ENCODE data around the gene OR6K3.
"Not testable (repeated sequence)": the region's sequence is repeated elsewhere in the genome, so short reads cannot be mapped to it uniquely, and the experiment has no call there.

OR6K3 gene, protein sequence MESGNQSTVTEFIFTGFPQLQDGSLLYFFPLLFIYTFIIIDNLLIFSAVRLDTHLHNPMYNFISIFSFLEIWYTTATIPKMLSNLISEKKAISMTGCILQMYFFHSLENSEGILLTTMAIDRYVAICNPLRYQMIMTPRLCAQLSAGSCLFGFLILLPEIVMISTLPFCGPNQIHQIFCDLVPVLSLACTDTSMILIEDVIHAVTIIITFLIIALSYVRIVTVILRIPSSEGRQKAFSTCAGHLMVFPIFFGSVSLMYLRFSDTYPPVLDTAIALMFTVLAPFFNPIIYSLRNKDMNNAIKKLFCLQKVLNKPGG

DNA sequence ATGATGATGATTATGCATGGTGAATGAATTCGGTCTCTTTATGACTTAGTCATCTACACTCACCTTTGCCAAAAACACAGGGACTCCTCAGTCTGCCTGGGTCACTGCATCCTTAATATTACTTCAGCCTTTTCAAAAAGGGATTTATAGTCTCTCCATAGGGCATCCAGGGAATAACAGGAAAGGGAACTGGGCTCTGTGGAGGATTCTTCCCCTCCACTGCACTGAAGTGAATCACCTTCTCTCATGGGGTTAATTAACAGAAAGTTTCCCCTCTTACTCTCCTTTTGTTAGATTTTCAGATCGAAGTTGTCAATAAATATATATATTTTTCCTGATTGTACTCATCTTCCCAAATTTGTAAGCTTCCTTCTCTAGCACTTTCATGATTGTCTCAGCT, at the start of gene OR6K3:
OR6K3 (minus strand) TSS at position 101 of the 400 bp plus-strand sequence. CDS start 2,605 bp downstream, outside the sequence.
- DNase-seq (ENCODE audit: low spot score) = no peak

DNA sequence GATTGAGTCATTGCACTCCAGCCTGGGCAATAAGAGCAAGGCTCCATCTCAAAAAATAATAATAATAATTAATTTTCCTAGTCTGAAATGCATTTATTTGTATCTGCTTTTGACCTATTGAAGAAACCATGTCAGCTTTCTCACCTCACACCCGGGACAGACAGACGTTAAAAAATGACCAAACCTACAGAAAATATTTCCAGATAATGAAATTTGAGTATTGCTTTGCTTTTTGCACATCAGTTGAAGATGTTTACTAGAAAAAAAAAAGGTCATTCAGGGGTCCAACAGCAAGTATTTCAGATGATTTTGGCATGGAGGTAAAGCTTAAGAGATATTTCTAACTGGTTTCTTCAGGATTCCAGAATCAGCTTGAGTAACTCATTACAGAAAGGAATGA, 33.9 kb upstream of the OR6K3 start, which contains the start of gene OR6K6:
OR6K6 (plus strand) TSS at position 301 of the 400 bp plus-strand sequence. CDS start 168 bp downstream, outside the sequence.
- DNase-seq (ENCODE audit: low spot score) = no peak

DNA sequence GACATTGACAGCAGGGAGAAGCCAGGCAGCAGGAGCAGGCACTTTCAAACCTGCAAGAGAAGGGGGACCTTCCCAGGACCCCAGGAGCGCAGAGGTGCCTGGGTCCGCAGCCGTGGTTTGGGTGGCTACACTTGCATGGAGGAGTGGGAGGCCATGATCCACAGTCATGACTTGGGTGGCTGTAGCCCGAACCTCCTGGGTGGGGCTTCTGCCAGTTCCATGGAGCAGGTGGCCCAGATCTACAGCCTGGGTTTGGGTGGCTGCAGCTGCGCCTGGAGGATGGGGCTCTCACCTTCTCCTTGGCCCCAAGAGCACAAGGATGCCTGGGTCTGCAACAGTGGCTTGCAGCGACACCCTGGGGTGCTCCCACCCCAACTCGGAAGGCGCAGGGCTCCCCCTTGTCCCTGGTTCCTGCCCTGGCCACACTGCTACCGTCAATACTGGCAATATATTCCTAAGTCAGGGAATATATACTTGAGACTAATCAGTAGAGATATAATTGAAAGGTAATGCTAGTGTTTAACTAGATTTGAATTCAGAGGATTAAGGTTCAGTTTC, 31.7 kb upstream of the OR6K3 start:
- DNase-seq (ENCODE audit: low spot score) = no peak

DNA sequence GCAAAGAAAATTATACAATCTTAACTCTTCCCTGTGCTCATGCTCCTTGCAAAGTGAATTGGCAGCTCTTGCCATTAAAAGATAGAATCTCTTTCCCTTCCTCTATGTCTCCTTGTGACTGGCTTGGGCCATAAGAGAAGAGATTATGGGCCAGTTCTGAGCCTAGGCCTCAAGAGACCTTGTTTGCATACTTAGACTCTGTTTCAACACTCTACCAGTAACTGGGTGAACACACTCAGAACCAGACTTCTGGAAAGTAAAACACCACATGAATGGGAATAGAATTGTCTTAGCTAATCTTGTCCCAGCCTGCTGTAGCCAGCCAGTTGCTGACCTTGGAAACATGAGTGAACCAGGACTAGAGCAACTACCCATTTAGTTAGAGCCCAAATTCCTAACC, 15.3 kb upstream of the OR6K3 start:
- DNase-seq (ENCODE audit: low spot score) = no peak

DNA sequence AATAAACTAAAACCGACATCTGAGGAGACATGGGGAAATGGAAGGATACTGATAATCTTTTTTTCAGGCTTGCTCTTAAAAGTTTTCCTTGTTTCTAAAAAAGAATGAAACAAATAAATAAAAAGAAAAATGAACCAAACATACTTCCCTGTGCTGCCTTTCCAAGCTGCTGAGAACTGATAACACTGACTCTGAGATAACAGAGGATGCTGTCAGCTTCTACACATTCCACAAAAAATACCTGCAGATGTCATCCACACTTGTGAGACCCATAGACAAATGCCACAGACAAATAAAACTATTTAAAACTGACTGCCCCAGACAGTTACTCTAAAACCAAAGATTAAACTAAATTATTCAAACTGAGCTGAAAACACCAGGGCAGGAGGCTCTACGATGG, 12.0 kb upstream of the OR6K3 start:
- DNase-seq (ENCODE audit: low spot score) = no peak

DNA sequence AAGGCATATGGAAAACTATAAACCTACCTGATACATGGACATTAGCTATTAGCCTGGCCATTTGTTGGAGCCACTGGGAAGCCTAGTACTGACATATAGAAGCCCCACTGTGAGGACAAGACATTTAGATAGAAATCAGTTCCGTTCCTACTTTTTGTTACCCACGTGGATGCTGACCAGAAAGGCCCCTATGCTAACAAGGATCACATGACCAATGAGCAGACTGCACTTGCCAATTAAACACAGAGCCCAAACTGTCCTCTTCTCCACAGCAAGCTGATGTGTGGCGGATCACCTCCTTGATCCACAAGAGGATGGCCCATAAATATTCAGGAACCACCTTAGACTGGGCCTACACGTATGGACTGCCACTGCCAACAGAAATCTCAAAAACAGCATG, 11.2 kb upstream of the OR6K3 start:
- DNase-seq (ENCODE audit: low spot score) = no peak

DNA sequence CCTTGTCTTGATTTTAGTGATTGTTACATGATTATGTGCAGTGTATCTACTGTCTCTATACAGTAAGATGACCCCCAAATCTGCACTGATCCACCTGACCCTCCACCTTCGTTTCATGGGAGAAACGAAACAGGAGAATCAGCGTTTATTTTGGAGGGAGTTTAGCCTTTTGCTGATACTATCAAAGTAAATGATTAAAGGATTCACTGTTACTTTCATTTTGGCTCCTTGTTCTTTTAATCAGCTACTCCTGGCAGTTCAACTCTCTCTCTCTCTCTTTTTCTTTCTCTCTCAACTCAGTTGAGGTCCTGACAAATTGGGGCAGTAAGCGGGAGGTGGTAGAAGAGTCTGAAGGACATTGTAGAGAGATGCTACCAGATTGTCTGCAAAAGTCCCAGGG, 9.9 kb upstream of the OR6K3 start:
- no peak for DNase-seq (ENCODE audit: low spot score)

DNA sequence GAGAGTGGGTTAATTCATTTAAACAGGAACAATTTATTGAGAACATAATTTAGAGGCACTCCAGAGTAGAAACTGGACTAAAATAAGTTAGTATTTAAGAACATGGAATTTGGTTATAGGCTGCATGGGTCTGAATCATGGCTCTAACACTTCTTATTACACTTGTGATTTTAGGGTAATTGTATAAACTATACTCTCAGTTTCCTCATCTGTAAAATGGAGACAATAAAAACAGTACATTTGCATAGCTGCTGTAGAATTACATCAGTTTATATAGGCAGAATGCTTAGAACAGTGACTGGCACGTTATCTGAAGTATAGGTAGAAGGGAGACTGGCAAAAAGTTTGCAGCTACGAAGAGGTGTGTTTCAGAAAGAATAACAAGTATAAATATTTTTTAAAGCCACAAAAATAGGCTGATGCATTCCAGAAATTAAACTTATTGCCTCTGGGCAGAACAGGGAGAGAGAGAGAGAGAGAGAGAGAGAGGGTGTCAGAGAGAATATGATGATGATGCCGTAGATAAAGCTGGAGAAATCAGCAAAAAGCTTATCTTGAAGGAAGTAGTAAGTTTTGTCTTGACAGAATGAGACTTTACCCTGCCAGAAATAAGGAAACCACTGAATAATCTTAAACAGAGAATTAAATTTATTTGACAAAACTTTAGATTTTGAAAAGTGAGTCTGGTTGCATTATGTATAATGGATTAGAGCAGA, 8.1 kb upstream of the OR6K3 start:
- no peak for DNase-seq (ENCODE audit: low spot score)

DNA sequence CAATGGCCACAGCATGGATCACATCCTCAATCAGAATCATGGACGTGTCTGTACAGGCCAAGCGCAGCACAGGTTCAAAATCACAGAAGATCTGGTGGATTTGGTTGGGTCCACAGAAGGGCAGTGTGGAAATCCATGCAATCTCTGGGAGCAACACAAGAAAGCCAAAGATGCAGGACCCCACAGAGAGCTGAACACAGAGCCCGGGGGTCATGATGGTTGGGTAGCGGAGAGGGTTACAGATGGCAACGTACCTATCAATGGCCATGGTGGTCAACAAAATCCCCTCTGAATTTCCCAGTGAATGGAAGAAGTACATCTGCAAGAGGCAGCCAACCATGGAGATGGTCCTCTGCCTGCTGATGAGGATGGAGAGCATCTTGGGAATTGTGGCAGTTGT, 3.9 kb upstream of the OR6K3 start:
- DNase-seq (ENCODE audit: low spot score) = no peak

DNA sequence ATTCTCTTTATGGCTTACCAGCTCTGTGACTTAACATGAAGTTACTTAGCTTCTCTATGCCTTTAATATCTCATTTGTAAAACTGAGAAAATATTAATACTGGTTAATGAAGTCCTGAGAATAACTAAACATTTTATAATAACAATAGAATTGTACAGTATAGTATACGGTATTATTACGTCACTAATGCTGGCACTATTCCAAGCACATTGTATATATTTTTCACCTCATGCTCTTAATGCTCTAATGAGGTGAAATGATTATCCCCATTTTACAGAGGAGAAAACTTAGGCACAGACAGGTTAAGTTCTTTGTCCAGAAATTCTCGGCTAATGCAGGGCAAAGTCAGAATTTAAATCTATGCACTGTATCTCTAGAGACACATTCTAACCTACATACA, 856 bp downstream of the OR6K3 start:
- no peak for DNase-seq (ENCODE audit: low spot score)

DNA sequence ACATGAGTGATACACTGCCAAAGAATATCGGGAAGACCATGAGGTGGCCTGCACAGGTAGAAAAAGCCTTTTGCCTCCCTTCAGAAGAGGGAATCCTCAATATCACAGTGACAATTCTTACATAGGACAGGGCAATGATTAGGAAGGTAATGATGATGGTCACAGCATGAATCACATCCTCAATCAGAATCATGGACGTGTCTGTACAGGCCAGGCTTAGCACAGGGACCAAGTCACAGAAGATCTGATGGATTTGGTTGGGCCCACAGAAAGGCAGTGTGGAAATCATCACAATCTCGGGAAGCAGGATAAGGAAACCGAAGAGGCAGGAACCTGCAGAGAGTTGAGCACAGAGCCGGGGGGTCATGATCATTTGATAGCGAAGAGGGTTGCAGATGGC, 3.2 kb downstream of the OR6K3 start:
- no peak for DNase-seq (ENCODE audit: low spot score)

DNA sequence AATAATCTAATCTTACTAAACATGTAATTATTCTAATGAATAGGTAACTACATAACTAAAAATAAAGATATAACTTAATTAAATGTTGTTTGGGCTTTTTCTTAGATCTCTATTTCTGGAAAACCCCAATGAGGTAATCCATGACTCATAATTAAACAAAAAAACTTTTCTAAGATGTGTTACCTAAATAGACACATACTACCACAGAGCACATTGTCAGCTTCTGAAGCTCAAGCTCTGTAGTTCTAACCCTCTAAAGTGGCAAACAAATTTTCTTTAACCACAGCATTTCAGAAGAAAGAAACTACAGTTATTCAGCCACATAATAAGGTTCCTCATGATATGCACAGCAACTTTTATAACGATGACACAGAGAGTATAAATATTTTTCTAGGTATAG, 4.2 kb downstream of the OR6K3 start:
- DNase-seq (ENCODE audit: low spot score) = no peak

DNA sequence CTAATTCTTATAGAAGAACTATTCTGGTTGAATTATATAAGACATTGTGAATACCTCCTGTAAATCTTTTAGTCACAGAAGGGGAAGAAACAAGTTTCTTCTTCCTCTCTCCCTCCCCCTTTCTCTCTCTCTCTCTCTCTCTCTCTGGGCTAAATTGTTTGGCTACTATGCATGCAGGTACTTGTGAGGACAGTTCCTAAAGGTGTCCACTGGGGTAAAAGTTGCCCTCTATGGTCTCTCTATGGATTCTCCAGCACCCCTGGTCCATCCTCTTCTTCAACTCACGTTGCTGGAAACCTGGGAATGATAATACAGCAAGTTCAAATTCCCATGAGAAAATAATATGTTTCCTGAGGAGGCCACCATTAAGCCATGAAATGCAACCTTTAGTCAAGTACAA, 5.8 kb downstream of the OR6K3 start:
- DNase-seq (ENCODE audit: low spot score) = no peak

DNA sequence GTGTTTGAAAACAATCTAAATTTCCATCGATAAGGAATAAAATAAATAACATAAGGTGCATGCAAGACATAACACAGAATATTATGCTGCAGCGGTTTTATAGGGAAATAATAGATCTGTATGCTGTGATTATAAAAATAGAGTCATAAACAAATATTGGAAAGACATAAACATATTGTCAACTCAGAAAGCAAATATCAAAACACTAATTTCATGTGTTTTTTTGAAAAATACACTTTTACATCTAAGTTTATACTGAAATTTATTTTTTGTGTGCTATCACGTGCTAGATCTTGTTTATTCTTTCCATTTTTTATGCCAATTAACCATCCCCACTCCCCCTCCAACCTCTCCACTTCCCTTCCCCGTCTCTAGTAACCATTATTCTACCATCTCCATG, 9.4 kb downstream of the OR6K3 start:
- DNase-seq (ENCODE audit: low spot score) = no peak

DNA sequence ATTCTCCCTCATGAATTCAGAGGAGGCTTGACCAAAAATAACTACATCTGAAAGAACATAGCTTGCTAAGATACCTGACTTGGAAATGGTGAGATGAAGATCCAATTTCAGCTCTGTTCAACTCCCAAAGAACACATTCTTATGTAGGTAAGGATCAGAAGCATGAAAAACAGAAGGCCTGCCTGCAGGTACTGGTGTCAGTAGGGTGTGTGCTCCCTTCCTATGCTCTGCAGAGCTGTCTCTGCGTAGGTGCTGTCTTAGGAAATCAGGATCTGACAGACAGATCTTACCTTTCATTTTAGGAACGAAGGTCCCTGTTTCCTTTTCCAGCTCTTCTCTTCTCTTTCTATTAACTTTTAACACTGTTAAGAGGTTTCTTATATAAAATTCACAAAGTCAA, 14.4 kb downstream of the OR6K3 start:
- no peak for DNase-seq (ENCODE audit: low spot score)

DNA sequence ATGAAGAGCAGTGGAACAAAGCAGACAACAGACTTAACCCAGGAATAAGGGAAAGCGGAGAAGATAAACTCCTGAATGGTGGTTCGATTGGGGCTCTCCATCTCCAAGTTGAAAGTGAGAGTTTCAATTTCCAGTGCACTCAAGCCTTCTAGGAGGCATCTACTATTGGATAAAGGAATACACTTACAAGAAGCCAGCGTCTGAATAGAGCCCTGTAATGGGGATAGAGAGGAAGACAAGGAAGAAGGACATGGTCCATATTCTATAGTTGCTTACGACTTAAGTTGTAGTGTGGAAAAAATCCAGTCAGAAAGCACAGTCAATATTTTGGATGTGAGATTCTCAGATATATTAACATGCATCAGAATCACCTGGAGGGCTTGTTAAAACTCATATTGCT, 20.0 kb downstream of the OR6K3 start, which contains the start of gene OR6K2:
OR6K2 (minus strand) TSS at position 101 of the 400 bp plus-strand sequence; CDS start at position 101, 0 bp downstream.
- DNase-seq (ENCODE audit: low spot score) = no peak

DNA sequence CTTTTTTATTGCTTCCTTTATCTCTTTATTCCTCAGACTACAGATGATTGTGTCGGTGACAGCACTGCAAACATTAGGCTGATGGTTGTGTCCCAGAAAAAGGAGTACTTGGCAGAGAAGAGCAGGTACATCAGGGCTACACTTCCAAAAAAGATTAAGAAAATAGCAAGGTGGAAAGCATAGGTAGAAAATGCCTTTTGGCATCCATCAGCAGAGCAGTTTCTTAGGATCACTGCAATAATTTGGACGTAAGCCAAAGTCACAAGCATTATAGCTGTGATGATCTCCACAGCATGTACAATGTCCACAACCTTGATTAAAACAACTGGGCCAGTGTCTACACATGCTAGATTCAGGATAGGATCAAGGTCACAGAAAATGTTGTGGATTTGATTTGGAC, 25.9 kb downstream of the OR6K3 start:
- no peak for DNase-seq (ENCODE audit: low spot score)

DNA sequence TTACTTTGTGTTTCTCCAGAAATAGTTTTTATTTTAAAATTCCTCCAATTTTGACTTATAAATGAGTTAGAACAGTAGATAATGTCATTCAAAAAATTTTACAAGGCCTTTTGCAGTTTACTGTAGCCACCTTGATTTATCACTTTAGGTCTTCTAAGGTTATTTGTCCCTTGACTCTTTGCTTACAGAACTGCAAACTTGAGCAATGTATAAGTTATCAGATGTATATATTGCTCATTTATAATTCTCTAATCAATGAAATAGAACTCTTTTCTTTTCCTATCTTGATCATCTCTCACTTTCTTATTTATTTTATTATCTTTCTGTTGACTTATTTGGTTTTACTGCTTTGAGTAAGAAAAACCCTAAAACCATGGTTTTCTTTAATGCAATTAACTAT, 28.2 kb downstream of the OR6K3 start:
- no peak for DNase-seq (ENCODE audit: low spot score)

DNA sequence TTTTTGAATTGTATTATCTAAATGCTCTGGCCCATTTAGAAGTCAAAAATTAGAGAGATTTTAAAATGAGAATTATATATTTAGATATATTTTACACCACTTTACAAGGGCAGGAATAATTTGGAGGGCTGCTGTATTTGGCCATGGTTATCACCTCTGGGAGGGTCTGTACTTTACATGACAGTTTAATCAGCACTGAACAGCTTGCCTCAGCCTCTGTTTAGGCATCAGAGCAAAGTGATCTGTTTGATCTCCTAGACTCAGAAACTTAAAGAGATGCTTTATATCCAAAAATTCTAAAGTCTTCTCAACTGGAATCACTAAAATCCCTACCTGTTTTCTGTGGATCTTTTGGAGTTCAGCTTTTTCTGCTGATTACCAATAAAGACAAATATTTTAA, 28.6 kb downstream of the OR6K3 start:
- no peak for DNase-seq (ENCODE audit: low spot score)

DNA sequence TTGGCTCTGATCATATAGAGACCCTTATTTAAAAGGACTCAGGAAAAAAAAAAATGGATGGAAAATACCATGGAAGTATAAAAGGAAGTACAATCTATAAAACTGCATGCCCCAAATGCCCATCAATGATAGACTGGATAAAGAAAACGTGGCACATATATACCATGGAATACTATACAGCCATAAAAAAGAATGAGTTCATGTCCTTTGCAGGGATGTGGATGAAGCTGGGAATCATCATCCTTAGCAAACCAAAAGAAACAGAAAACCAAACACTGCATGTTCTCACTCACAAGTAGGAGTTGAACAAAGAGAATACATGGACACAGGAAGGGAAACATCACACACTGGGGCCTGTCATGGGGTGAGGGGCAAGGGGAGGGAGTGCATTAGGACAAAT, 29.4 kb downstream of the OR6K3 start:
- not testable (repeated sequence) for DNase-seq (ENCODE audit: low spot score)

DNA sequence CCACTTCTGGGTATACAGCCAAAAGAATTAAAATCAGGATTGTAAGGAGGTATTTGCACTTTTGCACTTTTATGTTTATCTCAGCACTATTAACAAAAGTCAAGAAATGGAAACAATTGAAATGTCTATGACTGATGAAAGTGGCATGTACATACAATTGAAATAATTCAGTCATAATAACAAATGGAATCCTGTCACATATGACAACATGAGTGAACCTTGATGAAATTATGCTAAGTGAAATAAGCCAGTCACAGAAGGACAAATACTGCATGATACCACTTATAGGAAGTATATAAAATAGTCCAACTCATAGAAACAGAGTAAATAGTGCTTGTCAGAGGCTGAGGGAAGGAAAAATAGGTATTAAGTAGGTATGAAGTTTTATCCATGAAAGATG, 30.6 kb downstream of the OR6K3 start:
- no peak for DNase-seq (ENCODE audit: low spot score)

DNA sequence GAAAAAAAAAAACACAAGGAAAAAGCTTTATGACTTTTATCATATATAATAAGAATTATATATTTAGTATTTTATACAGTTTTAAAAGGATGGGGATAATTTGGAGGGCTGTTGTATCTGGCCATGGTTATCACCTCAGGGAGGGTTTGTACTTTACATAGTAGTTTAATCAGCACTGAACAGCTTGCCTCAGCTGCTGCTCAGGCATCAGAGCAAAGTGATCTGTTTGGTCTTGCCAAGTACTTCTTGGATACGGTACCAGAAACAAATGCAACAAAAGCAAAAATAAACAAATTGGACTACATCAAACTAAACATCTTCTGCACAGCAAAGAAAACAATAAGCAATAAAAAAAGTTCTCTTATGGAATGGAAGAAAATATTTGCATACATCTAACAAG, 31.4 kb downstream of the OR6K3 start:
- DNase-seq (ENCODE audit: low spot score) = no peak

DNA sequence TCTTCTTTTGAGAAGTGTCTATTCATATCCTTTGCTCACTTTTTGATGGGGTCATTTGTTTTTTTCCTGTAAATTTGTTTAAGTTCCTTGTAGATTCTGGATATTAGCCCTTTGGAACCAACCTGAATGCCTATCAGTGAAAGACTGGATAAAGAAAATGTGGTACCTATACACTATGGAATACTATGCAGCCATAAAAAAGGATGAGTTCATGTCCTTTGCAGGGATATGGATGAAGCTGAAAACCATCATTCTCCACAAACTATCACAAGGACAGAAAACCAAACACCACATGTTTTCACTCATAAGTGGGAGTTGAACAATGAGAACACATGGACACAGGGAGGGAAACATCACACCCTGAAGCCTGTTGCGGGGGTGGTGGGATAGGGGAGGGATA, 32.2 kb downstream of the OR6K3 start:
- DNase-seq (ENCODE audit: low spot score) = not testable (repeated sequence)
